Neural cell (in vitro differentiated cells): Measurements from ENCODE around the gene CRELD1.

Experiments
- EP300 ChIP-seq: fragments of 450-650 bp; conservative IDR thresholded peaks from 2 replicates; pipeline ENCODE4 v1.6.1; 2014; ENCODE audit warnings: antibody characterized with exemption, mild to moderate bottlenecking, moderate library complexity; ENCODE audit not compliant: poor library complexity, severe bottlenecking
- EZH2 ChIP-seq: fragments of 200-600, 300-800 bp; shearing (Covaris generic), sonication (generic); IDR thresholded peaks from 2 replicates; pipeline ENCODE4 v1.6.1; 2014; ENCODE audit warnings: antibody characterized with exemption, low read length, borderline replicate concordance, mild to moderate bottlenecking; ENCODE audit not compliant: insufficient read depth, poor library complexity, severe bottlenecking
- MXI1 ChIP-seq: fragments of 450-650 bp; conservative IDR thresholded peaks from 2 replicates; pipeline ENCODE4 v1.6.1; 2014; ENCODE audit warnings: antibody characterized with exemption, mild to moderate bottlenecking; ENCODE audit not compliant: poor library complexity, severe bottlenecking
- POLR2AphosphoS5 ChIP-seq: IDR thresholded peaks from 2 replicates; pipeline ENCODE4 v1.6.1; 2012
- RAD21 ChIP-seq: fragments of 450-650 bp; conservative IDR thresholded peaks from 2 replicates; pipeline ENCODE4 v1.6.1; 2014; ENCODE audit warnings: antibody characterized with exemption, mild to moderate bottlenecking, moderate library complexity
- REST ChIP-seq: IDR thresholded peaks from 2 replicates; pipeline ENCODE4 v1.6.1; 2012; ENCODE audit warnings: borderline replicate concordance
- SMC3 ChIP-seq: fragments of 450-650 bp; conservative IDR thresholded peaks from 2 replicates; pipeline ENCODE4 v1.6.1; 2014; ENCODE audit warnings: antibody characterized with exemption, mild to moderate bottlenecking, moderate library complexity; ENCODE audit not compliant: poor library complexity
- TAF1 ChIP-seq: IDR thresholded peaks from 2 replicates; pipeline ENCODE4 v1.6.1; 2012; ENCODE audit warnings: low read depth
- TF ChIP-seq, protein P1 (sequence below): fragments of 450-650 bp; IDR thresholded peaks from 2 replicates; pipeline ENCODE4 v1.5.1; 2014; ENCODE audit warnings: antibody characterized with exemption, mild to moderate bottlenecking, moderate library complexity; ENCODE audit not compliant: poor library complexity, severe bottlenecking

DNA sequence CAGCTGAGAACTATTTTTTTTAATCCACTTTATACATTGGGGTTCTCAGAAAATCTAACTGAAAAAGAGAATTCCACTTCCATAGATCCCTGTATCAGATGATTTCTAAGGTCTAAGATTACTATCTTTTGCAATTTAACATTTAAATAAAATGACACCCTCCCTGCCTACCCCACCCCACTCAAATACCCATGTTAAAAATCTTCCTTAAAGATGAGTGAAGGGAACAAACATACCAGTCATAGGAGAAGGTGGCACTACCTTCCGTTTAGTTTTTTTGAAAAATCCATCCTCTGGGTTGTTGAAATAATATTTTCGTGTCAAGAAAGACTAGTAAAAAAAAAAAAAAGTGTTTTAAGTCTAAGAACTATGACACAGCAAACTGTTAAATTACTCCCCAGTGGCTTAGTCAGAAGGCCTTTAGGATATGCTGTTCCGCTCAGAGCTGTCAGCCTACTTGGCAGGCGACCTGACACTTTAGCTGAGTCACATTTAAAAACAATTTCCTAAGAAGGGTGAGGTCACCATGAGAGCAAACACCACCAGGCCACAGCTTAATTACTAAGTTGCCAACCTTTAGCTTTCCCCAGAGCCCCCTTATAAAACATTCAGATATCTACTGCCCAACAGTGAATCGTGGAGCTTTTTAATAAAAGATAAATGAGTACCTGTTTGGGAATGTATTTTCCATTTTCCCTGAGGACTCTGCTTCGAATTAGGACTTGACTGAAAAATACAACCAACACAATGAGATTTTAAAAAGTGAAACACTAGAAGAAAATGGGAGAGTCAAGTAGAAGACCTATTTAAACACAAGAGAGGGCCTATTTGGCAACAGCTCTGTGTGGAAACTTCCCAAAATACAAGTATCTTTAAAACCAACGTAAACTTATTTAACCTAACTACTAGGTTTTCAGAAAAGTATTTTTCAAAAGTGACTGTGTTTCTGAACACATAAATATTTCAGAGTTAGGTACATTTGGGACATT lies 43.4 kb downstream of the CRELD1 start:
- TF ChIP-seq, protein P1, sequence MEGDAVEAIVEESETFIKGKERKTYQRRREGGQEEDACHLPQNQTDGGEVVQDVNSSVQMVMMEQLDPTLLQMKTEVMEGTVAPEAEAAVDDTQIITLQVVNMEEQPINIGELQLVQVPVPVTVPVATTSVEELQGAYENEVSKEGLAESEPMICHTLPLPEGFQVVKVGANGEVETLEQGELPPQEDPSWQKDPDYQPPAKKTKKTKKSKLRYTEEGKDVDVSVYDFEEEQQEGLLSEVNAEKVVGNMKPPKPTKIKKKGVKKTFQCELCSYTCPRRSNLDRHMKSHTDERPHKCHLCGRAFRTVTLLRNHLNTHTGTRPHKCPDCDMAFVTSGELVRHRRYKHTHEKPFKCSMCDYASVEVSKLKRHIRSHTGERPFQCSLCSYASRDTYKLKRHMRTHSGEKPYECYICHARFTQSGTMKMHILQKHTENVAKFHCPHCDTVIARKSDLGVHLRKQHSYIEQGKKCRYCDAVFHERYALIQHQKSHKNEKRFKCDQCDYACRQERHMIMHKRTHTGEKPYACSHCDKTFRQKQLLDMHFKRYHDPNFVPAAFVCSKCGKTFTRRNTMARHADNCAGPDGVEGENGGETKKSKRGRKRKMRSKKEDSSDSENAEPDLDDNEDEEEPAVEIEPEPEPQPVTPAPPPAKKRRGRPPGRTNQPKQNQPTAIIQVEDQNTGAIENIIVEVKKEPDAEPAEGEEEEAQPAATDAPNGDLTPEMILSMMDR: no peak
- no peak for TF ChIP-seq POLR2AphosphoS5
- no peak for TF ChIP-seq EZH2
- TF ChIP-seq EP300: no peak
- no peak for TF ChIP-seq TAF1
- TF ChIP-seq RAD21: no peak
- no peak for TF ChIP-seq MXI1
- TF ChIP-seq REST: no peak
- no peak for TF ChIP-seq SMC3
